Activated naive CD4-positive, alpha-beta T cell (primary cell): ENCODE measurements around the gene TOR1A.
"Not testable (repeated sequence)": the region's sequence is repeated elsewhere in the genome, so short reads cannot be mapped to it uniquely, and the experiment has no call there.

Source experiments
- DNase-seq, 4 experiments: peaks; one replicate each; lab custom pipeline; 2025; lab: John Stamatoyannopoulos, UW

TOR1A gene

GRCh38 chr9:129822898-129823541 is 916 bp downstream of the TOR1A start:
- no peak for DNase-seq

- no peak for DNase-seq
Measured at GRCh38 chr9:129816501-129817435, 7.2 kb downstream of the TOR1A start.

GRCh38 chr9:129815278-129815677 is 8.7 kb downstream of the TOR1A start:
- DNase-seq: no peak

GRCh38 chr9:129814432-129815223 is 9.3 kb downstream of the TOR1A start:
- no peak for DNase-seq

- no peak for DNase-seq
Measured at GRCh38 chr9:129813661-129814060, 10.3 kb downstream of the TOR1A start.

GRCh38 chr9:129812385-129812784 is 11.6 kb downstream of the TOR1A start:
- DNase-seq: no peak

- no peak for DNase-seq
Measured at GRCh38 chr9:129811967-129812363, 12.0 kb downstream of the TOR1A start.

- DNase-seq: no peak
Measured at GRCh38 chr9:129810788-129811187, 13.1 kb downstream of the TOR1A start.

GRCh38 chr9:129810116-129810515 is 13.8 kb downstream of the TOR1A start:
- DNase-seq: no peak

GRCh38 chr9:129809346-129809745 is 14.6 kb downstream of the TOR1A start:
- DNase-seq: no peak

- no peak for DNase-seq
Measured at GRCh38 chr9:129806061-129806460, 17.9 kb downstream of the TOR1A start.

GRCh38 chr9:129803676-129804060 is 20.3 kb downstream of the TOR1A start:
- no peak for DNase-seq

GRCh38 chr9:129802833-129803675 is 20.9 kb downstream of the TOR1A start, which contains the start of gene TOR1B:
Gene TOR1B, plus strand, starts transcription at chr9:129803184. Its CDS starts 29 bp downstream, at chr9:129803213.
- peak; percentile 77 to 93 (median 84) for DNase-seq

- no peak for DNase-seq
Measured at GRCh38 chr9:129801504-129801903, 22.4 kb downstream of the TOR1A start.

GRCh38 chr9:129798973-129799372 is 25.0 kb downstream of the TOR1A start:
- no peak for DNase-seq

- not testable (repeated sequence) for DNase-seq
Measured at GRCh38 chr9:129796029-129796428, 27.9 kb downstream of the TOR1A start.

GRCh38 chr9:129794549-129794948 is 29.4 kb downstream of the TOR1A start:
- no peak for DNase-seq

GRCh38 chr9:129786481-129786880 is 37.5 kb downstream of the TOR1A start:
- DNase-seq: no peak

- no peak for DNase-seq
Measured at GRCh38 chr9:129785866-129786265, 38.1 kb downstream of the TOR1A start.

GRCh38 chr9:129784970-129785369 is 39.0 kb downstream of the TOR1A start:
- DNase-seq: not testable (repeated sequence)
